BE2C (cell line): ENCODE measurements around the gene CCDC12.

ENCODE experiments used
- DNase-seq: peaks from one replicate; pipeline ENCODE4 v3.0.0-alpha.2; 2020
- H3K27me3 ChIP-seq: fragments of 250-450 bp; sonication (Bioruptor Pico); 2 replicates; pipeline ENCODE4 v1.5.1; 2020; ENCODE audit warnings: mild to moderate bottlenecking
- H3K36me3 ChIP-seq: fragments of 250-450 bp; sonication (Bioruptor Pico); 2 replicates; pipeline ENCODE4 v1.5.1; 2020; ENCODE audit warnings: mild to moderate bottlenecking
- H3K4me1 ChIP-seq: fragments of 250-450 bp; sonication (Bioruptor Pico); 2 replicates; pipeline ENCODE4 v1.5.1; 2020
- H3K4me3 ChIP-seq: 2 replicates; pipeline ENCODE4 v1.5.1; 2011; ENCODE audit warnings: low read depth, low read length
- H3K9me3 ChIP-seq: fragments of 250-450 bp; sonication (Bioruptor Pico); 2 replicates; pipeline ENCODE4 v1.5.1; 2020
- CTCF ChIP-seq: IDR thresholded peaks from 2 replicates; pipeline ENCODE4 v1.5.1; 2012; ENCODE audit warnings: mild to moderate bottlenecking, low read depth, low read length

CCDC12 gene

GRCh38 chr3:46935989-46936558 is 40.5 kb downstream of the CCDC12 start:
- H3K9me3 ChIP-seq: no peaks in the 10 kb centered on the region
- peaks cover 31% of the 10 kb centered on the region for H3K4me1 ChIP-seq
- H3K4me3 ChIP-seq: no peak overlapping the region
- no peaks in the 10 kb centered on the region; the same call in 1 of the 2 replicates for H3K36me3 ChIP-seq
- no peaks in the 10 kb centered on the region for H3K27me3 ChIP-seq
- TF ChIP-seq CTCF: no peak
- no peak for DNase-seq

GRCh38 chr3:46935168-46935858 is 41.2 kb downstream of the CCDC12 start:
- H3K4me1 ChIP-seq: peaks cover 31% of the 10 kb centered on the region
- peak; percentile 74 for DNase-seq
- peak; percentile 46 for TF ChIP-seq CTCF
- H3K4me3 ChIP-seq: no peak overlapping the region
- H3K36me3 ChIP-seq: no peaks in the 10 kb centered on the region; the same call in 1 of the 2 replicates
- H3K9me3 ChIP-seq: no peaks in the 10 kb centered on the region
- H3K27me3 ChIP-seq: no peaks in the 10 kb centered on the region

GRCh38 chr3:46934498-46935167 is 41.9 kb downstream of the CCDC12 start:
- Histone ChIP-seq H3K4me3 (no peak overlapping the region), H3K36me3 (no peaks in the 10 kb centered on the region; the same call in 1 of the 2 replicates), H3K9me3 (no peaks in the 10 kb centered on the region), H3K27me3 (no peaks in the 10 kb centered on the region), H3K4me1 (peaks cover 31% of the 10 kb centered on the region)
- DNase-seq: peak; percentile 45
- no peak for TF ChIP-seq CTCF

GRCh38 chr3:46934072-46934471 is 42.5 kb downstream of the CCDC12 start:
- DNase-seq: no peak
- H3K27me3 ChIP-seq: no peaks in the 10 kb centered on the region
- no peaks in the 10 kb centered on the region for H3K9me3 ChIP-seq
- no peak for TF ChIP-seq CTCF
- no peaks in the 10 kb centered on the region; the same call in 1 of the 2 replicates for H3K36me3 ChIP-seq
- no peak overlapping the region for H3K4me3 ChIP-seq
- peaks cover 31% of the 10 kb centered on the region for H3K4me1 ChIP-seq

GRCh38 chr3:46933261-46933660 is 43.3 kb downstream of the CCDC12 start:
- Histone ChIP-seq H3K4me1 (peaks cover 31% of the 10 kb centered on the region), H3K4me3 (no peak overlapping the region), H3K36me3 (no peaks in the 10 kb centered on the region; the same call in 1 of the 2 replicates), H3K9me3 (no peaks in the 10 kb centered on the region), H3K27me3 (no peaks in the 10 kb centered on the region)
- no peak for TF ChIP-seq CTCF
- no peak for DNase-seq
